Hepatocyte (in vitro differentiated cells): ENCODE results near the gene FLT3LG. TPM values are rescaled to one million over a fixed set of nuclear protein-coding genes. Genes with fewer than 3 reads are reported as not detected.

Experiments
- DNase-seq: peaks from one replicate; pipeline ENCODE4 v3.0.0-alpha.2; 2016; ENCODE audit warnings: low spot score
- H2AFZ ChIP-seq: fragments of 200-600 bp; sonication (generic); 2 replicates; pipeline ENCODE4 v1.6.0; 2016; ENCODE audit warnings: antibody characterized with exemption, mild to moderate bottlenecking
- H3K27ac ChIP-seq: fragments of 200-600 bp; sonication (generic); 2 replicates; pipeline ENCODE4 v1.5.1; 2016; ENCODE audit warnings: mild to moderate bottlenecking
- H3K27me3 ChIP-seq: fragments of 200-600 bp; sonication (generic); 2 replicates; pipeline ENCODE4 v1.6.1; 2016
- H3K36me3 ChIP-seq: fragments of 200-600 bp; sonication (generic); replicated peaks from 2 replicates; pipeline ENCODE4 v1.5.1; 2016; ENCODE audit warnings: low read depth; ENCODE audit not compliant: insufficient read depth
- H3K4me1 ChIP-seq: fragments of 200-600 bp; sonication (generic); 2 replicates; pipeline ENCODE4 v1.5.1; 2016; ENCODE audit warnings: mild to moderate bottlenecking, moderate library complexity; ENCODE audit not compliant: insufficient read depth
- H3K4me2 ChIP-seq: fragments of 200-600 bp; sonication (generic); 2 replicates; pipeline ENCODE4 v1.6.0; 2016
- H3K4me3 ChIP-seq: fragments of 200-600 bp; sonication (generic); 2 replicates; pipeline ENCODE4 v1.5.1; 2016; ENCODE audit warnings: mild to moderate bottlenecking
- H3K79me2 ChIP-seq: fragments of 200-600 bp; sonication (generic); 2 replicates; pipeline ENCODE4 v1.6.0; 2017; ENCODE audit warnings: mild to moderate bottlenecking
- H3K9me2 ChIP-seq: fragments of 200-600 bp; sonication (generic); replicated peaks from 2 replicates; pipeline ENCODE4 v1.6.0; 2017; ENCODE audit warnings: mild to moderate bottlenecking; ENCODE audit not compliant: insufficient read depth
- H3K9me3 ChIP-seq: fragments of 200-600 bp; sonication (generic); 2 replicates; pipeline ENCODE4 v1.5.1; 2016; ENCODE audit warnings: low read depth, mild to moderate bottlenecking
- H4K20me1 ChIP-seq: fragments of 200-600 bp; sonication (generic); 2 replicates; pipeline ENCODE4 v1.6.0; 2016; ENCODE audit warnings: mild to moderate bottlenecking; ENCODE audit not compliant: insufficient read depth, poor library complexity, severe bottlenecking
- CTCF ChIP-seq: fragments of 200-600 bp; sonication (generic); IDR thresholded peaks from 2 replicates; pipeline ENCODE4 v1.5.1; 2016; ENCODE audit warnings: antibody characterized with exemption, mild to moderate bottlenecking; ENCODE audit not compliant: poor library complexity
- EZH2 ChIP-seq: fragments of 200-600 bp; sonication (generic); IDR thresholded peaks from 2 replicates; pipeline ENCODE4 v1.6.1; 2016; ENCODE audit warnings: antibody characterized with exemption, mild to moderate bottlenecking, borderline replicate concordance
- EZH2phosphoT487 ChIP-seq: fragments of 200-600 bp; sonication (generic); IDR thresholded peaks from one replicate; pipeline ENCODE4 v1.6.1; 2018; ENCODE audit warnings: antibody characterized with exemption, mild to moderate bottlenecking, low read depth, moderate library complexity; ENCODE audit not compliant: unreplicated experiment, severe bottlenecking
- WGBS: methylation state at CpG from one replicate; pipeline ENCODE4 v1.1.6; 2016; ENCODE audit warnings: low lambda C conversion rate; ENCODE audit errors: missing lambda C conversion rate; 5-methylcytosine and 5-hydroxymethylcytosine counted together
- polyA plus RNA-seq: library from polyadenylated mRNA; unstranded; fragments of >200 nt; fragmentation: Nextera tagmentation; extraction: Ambion mirVana; gene quantifications from 2 replicates; pipeline ENCODE4 v1.2.1, GENCODE V29; 2016
- total RNA-seq: library from RNA; depleted of rRNA; stranded (reverse); fragments of >200 nt; gene quantifications from 2 replicates; pipeline ENCODE4 v1.2.3, GENCODE V29; 2014

The FLT3LG gene
- total and polyA plus RNA-seq, 2 experiments from 2014 or later: 1.3 to 2.8 TPM

- H3K27ac ChIP-seq: peak overlapping the region; percentile 96
- H3K27me3 ChIP-seq: no peaks in the 10 kb centered on the region
- H3K9me3 ChIP-seq: no peaks in the 10 kb centered on the region
- H4K20me1 ChIP-seq: no peaks in the 10 kb centered on the region
- WGBS: 40% methylated on average over 11 of the region's 12 CpGs
- no peaks in the 10 kb centered on the region for H3K9me2 ChIP-seq
- H2AFZ ChIP-seq: peak overlapping the region; percentile 3
- H3K36me3 ChIP-seq: no peaks in the 10 kb centered on the region
- H3K4me2 ChIP-seq: peak overlapping the region; percentile 96
- no peak for TF ChIP-seq EZH2
- no peak for TF ChIP-seq EZH2phosphoT487
- no peak for TF ChIP-seq CTCF
- H3K4me1 ChIP-seq: peaks cover 27% of the 10 kb centered on the region
- no peak for DNase-seq
- H3K79me2 ChIP-seq: peaks cover 40% of the 10 kb centered on the region
- peak overlapping the region; percentile 98 for H3K4me3 ChIP-seq
These were observed 39.7 kb downstream of the FLT3LG start for GRCh38 chr19:49513746-49514118.

GRCh38 chr19:49514151-49514550 lies 40.1 kb downstream of the FLT3LG start:
- DNase-seq: no peak
- H3K4me3 ChIP-seq: peak overlapping the region; percentile 98
- peak overlapping the region; percentile 96 for H3K4me2 ChIP-seq

GRCh38 chr19:49515767-49516166 lies 41.8 kb downstream of the FLT3LG start:
- 74% methylated on average over 4 of the region's 4 CpGs for whole genome bisulfite sequencing
- H3K27ac ChIP-seq: peak overlapping the region; percentile 59
- no peak overlapping the region for H3K4me3 ChIP-seq

More at GRCh38 chr19:49514151-49514550, 40.1 kb downstream of the FLT3LG start:
- Histone ChIP-seq H3K36me3 (no peaks in the 10 kb centered on the region), H2AFZ (no peak overlapping the region), H3K4me1 (peaks cover 27% of the 10 kb centered on the region), H3K79me2 (peaks cover 40% of the 10 kb centered on the region), H4K20me1 (no peaks in the 10 kb centered on the region), H3K9me2 (no peaks in the 10 kb centered on the region), H3K27ac (peak overlapping the region; percentile 96), H3K9me3 (no peaks in the 10 kb centered on the region), H3K27me3 (no peaks in the 10 kb centered on the region)
- WGBS: 79% methylated on average over 21 of the region's 21 CpGs
- TF ChIP-seq EZH2 (no peak), EZH2phosphoT487 (no peak), CTCF (no peak)

More at GRCh38 chr19:49515767-49516166, 41.8 kb downstream of the FLT3LG start:
- peaks cover 40% of the 10 kb centered on the region for H3K79me2 ChIP-seq
- no peak for TF ChIP-seq CTCF
- TF ChIP-seq EZH2: no peak
- TF ChIP-seq EZH2phosphoT487: no peak
- H3K9me3 ChIP-seq: no peaks in the 10 kb centered on the region
- H3K36me3 ChIP-seq: no peaks in the 10 kb centered on the region
- H4K20me1 ChIP-seq: no peaks in the 10 kb centered on the region
- H3K4me2 ChIP-seq: peak overlapping the region; percentile 96
- no peak overlapping the region for H2AFZ ChIP-seq
- no peaks in the 10 kb centered on the region for H3K27me3 ChIP-seq
- peak; percentile 64 for DNase-seq
- H3K4me1 ChIP-seq: peaks cover 27% of the 10 kb centered on the region
- H3K9me2 ChIP-seq: no peaks in the 10 kb centered on the region
